ENCODE data around the gene CPA1.

DNA sequence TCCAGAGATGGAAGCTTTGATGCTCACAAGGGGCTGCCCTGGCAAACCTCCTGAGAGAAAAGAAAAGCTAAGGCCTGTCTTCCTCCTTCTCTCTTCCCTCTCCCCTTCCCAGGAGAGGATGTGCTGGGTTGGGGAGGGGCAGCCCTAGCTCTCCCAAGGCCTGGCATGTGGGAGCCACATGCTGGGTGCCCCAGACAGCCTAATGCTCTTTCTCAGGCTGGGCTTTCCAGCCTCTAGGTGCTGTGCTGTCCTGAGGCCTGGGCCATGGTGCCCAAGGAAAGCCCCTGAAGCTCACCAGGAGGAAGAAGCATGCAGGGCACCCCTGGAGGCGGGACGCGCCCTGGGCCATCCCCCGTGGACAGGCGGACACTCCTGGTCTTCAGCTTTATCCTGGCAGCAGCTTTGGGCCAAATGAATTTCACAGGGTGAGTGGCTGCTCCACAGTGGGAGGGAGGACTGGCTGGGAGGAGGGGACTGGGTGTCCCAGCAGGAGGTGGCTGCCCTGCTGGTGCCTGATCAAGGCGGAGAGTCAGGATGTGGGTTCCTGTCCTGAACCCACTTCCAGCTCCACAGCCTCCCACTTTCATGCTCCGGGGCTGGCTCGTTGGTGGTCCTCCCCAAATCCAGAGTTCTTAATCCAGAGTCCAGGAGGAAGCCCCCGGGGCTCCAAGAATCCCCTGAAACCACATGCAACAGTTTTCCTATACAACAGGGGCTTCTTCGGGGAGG lies 34.0 kb upstream of the CPA1 start:
- TF ChIP-seq, protein P1, sequence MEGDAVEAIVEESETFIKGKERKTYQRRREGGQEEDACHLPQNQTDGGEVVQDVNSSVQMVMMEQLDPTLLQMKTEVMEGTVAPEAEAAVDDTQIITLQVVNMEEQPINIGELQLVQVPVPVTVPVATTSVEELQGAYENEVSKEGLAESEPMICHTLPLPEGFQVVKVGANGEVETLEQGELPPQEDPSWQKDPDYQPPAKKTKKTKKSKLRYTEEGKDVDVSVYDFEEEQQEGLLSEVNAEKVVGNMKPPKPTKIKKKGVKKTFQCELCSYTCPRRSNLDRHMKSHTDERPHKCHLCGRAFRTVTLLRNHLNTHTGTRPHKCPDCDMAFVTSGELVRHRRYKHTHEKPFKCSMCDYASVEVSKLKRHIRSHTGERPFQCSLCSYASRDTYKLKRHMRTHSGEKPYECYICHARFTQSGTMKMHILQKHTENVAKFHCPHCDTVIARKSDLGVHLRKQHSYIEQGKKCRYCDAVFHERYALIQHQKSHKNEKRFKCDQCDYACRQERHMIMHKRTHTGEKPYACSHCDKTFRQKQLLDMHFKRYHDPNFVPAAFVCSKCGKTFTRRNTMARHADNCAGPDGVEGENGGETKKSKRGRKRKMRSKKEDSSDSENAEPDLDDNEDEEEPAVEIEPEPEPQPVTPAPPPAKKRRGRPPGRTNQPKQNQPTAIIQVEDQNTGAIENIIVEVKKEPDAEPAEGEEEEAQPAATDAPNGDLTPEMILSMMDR (IDR thresholded peaks at IDR 0.05; ENCODE audit: borderline replicate concordance, extremely low read depth, low read length, poor library complexity, severe bottlenecking) = no peak
- TF ChIP-seq EZH2 (IDR thresholded peaks at IDR 0.05; ENCODE audit: borderline replicate concordance, low read depth, low read length, severe bottlenecking) = no peak
